ENCODE data around the gene LIN7A. TPM values are rescaled to one million over a fixed set of nuclear protein-coding genes. Genes with fewer than 3 reads are reported as not detected.

LIN7A gene
- total RNA-seq, 6 experiments from 2014 or later, result 13.4 to 24.2 (median 23.0) TPM

- Mint-ChIP-seq H3K4me1 (ENCODE audit: low read depth) (peaks cover 61% of the 10 kb centered on the region), H3K27me3 (ENCODE audit: insufficient read depth) (no peaks in the 10 kb centered on the region; the same call in 1 of the 2 replicates), H3K9me3 (no peaks in the 10 kb centered on the region), H3K4me3 (no peak overlapping the region), H3K27ac (peak overlapping the region; percentile 67), H3K36me3 (ENCODE audit: low read depth) (peaks cover 4% of the 10 kb centered on the region)
- DNase-seq, result peak; percentile 56
- TF ChIP-seq, protein P1, sequence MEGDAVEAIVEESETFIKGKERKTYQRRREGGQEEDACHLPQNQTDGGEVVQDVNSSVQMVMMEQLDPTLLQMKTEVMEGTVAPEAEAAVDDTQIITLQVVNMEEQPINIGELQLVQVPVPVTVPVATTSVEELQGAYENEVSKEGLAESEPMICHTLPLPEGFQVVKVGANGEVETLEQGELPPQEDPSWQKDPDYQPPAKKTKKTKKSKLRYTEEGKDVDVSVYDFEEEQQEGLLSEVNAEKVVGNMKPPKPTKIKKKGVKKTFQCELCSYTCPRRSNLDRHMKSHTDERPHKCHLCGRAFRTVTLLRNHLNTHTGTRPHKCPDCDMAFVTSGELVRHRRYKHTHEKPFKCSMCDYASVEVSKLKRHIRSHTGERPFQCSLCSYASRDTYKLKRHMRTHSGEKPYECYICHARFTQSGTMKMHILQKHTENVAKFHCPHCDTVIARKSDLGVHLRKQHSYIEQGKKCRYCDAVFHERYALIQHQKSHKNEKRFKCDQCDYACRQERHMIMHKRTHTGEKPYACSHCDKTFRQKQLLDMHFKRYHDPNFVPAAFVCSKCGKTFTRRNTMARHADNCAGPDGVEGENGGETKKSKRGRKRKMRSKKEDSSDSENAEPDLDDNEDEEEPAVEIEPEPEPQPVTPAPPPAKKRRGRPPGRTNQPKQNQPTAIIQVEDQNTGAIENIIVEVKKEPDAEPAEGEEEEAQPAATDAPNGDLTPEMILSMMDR (IDR thresholded peaks at IDR 0.05), result no peak
These were observed 75.9 kb downstream of the LIN7A start for GRCh38 chr12:80861641-80862378.

DNA sequence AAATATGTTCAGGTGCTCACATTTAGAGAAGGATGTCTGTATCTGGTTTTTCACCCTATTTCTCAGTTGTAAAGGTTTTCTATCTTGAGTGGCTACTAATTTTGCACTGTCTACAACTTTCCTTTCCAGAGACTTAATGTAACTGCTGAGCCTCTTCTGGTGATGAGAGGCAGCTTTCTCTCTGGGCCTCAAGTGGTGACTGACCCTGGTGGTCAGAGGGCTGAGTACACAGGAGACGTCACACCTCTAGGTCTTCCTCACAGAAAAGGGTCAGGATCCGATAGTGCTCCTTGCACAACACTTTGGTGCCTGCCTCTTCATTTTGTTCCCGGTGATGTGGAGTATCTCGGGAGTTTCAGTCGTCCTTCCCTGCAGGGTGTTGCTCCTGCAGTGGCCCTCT is 76.8 kb downstream of the LIN7A start:
- Mint-ChIP-seq H3K4me1 (ENCODE audit: low read depth) (peaks cover 63% of the 10 kb centered on the region), H3K27ac (peak overlapping the region; percentile 32; the same call in 1 of the 2 replicates), H3K36me3 (ENCODE audit: low read depth) (peaks cover 5% of the 10 kb centered on the region), H3K27me3 (ENCODE audit: insufficient read depth) (no peaks in the 10 kb centered on the region; the same call in 1 of the 2 replicates), H3K9me3 (no peaks in the 10 kb centered on the region), H3K4me3 (no peak overlapping the region)
- no peak for DNase-seq
- TF ChIP-seq, protein P1 (IDR thresholded peaks at IDR 0.05), result no peak

DNA sequence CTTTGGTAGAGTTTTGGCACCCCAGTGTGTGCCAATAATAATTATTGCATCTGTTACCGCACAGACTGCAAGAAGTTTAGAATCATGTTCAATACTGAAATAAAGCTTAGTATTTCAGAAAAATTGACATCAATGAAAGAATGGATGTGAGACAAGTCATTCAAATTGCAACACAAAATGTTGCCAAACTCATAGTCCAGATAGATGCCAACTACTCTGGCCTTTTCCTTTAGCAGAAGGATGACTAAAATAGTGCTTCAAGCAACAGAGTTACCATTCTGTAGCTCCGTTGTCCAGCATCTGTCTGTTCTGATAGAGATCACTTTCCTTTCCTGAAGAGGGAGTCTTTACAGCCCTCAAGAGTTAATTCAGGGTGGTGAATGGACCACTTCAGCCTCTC is 77.5 kb downstream of the LIN7A start:
- TF ChIP-seq, protein P1 (IDR thresholded peaks at IDR 0.05), result no peak
- peaks cover 57% of the 10 kb centered on the region for H3K4me1 Mint-ChIP-seq (ENCODE audit: low read depth)
- no peak for DNase-seq
- H3K27me3 Mint-ChIP-seq (ENCODE audit: insufficient read depth), result no peaks in the 10 kb centered on the region; the same call in 1 of the 2 replicates
- H3K9me3 Mint-ChIP-seq, result no peaks in the 10 kb centered on the region
- no peak overlapping the region for H3K27ac Mint-ChIP-seq
- peaks cover 5% of the 10 kb centered on the region for H3K36me3 Mint-ChIP-seq (ENCODE audit: low read depth)
- no peak overlapping the region for H3K4me3 Mint-ChIP-seq

- peaks cover 43% of the 10 kb centered on the region for H3K4me1 Mint-ChIP-seq (ENCODE audit: low read depth)
- peaks cover 5% of the 10 kb centered on the region for H3K36me3 Mint-ChIP-seq (ENCODE audit: low read depth)
- H3K27me3 Mint-ChIP-seq (ENCODE audit: insufficient read depth), result no peaks in the 10 kb centered on the region; the same call in 1 of the 2 replicates
- no peak for DNase-seq
- TF ChIP-seq, protein P1 (IDR thresholded peaks at IDR 0.05), result no peak
- no peak overlapping the region for H3K27ac Mint-ChIP-seq
- no peak overlapping the region for H3K4me3 Mint-ChIP-seq
- no peaks in the 10 kb centered on the region for H3K9me3 Mint-ChIP-seq
These were observed 79.4 kb downstream of the LIN7A start for GRCh38 chr12:80858356-80858755.

GRCh38 chr12:80857311-80857710 is 80.4 kb downstream of the LIN7A start:
- Mint-ChIP-seq H3K36me3 (ENCODE audit: low read depth) (peaks cover 5% of the 10 kb centered on the region), H3K4me1 (ENCODE audit: low read depth) (peaks cover 32% of the 10 kb centered on the region), H3K4me3 (no peak overlapping the region; the same call in 1 of the 2 replicates), H3K27me3 (ENCODE audit: insufficient read depth) (no peaks in the 10 kb centered on the region), H3K27ac (no peak overlapping the region), H3K9me3 (no peaks in the 10 kb centered on the region)
- TF ChIP-seq, protein P1 (IDR thresholded peaks at IDR 0.05), result no peak
- peak; percentile 32 for DNase-seq
